ENCODE data around the gene CSF1.

DNA sequence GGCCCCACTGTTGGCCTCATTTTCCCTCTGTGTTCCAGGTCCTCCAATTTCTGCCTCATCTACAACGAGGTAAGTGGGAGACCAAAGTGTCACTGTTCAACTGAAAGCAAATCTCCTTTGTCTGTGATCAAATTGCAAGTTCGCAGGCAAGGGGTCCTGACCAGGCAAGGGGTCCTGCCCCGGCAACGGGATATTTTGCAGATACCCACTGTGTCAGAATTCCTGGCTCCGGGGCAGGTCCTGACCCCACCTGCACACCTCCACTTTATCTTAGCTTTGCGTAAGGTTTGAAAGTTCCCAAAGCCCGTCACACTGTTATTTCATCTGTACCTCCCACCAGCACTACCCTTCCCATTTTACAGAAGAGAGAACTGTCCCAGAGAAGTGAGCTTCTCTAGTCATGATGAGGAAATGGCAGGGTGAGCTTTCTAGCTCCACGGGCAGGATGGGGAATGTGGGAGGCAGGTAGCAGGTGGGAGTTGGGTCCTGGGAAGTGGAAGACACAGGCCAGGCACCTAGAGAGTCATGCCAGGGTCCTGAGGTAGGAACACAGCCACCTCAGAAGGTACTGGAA, 32.0 kb upstream of the CSF1 start:
- TF ChIP-seq, protein P1, sequence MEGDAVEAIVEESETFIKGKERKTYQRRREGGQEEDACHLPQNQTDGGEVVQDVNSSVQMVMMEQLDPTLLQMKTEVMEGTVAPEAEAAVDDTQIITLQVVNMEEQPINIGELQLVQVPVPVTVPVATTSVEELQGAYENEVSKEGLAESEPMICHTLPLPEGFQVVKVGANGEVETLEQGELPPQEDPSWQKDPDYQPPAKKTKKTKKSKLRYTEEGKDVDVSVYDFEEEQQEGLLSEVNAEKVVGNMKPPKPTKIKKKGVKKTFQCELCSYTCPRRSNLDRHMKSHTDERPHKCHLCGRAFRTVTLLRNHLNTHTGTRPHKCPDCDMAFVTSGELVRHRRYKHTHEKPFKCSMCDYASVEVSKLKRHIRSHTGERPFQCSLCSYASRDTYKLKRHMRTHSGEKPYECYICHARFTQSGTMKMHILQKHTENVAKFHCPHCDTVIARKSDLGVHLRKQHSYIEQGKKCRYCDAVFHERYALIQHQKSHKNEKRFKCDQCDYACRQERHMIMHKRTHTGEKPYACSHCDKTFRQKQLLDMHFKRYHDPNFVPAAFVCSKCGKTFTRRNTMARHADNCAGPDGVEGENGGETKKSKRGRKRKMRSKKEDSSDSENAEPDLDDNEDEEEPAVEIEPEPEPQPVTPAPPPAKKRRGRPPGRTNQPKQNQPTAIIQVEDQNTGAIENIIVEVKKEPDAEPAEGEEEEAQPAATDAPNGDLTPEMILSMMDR (IDR thresholded peaks at IDR 0.05): no peak
- TF ChIP-seq POLR2A (IDR thresholded peaks at IDR 0.05): no peak
- no peak for TF ChIP-seq POLR2AphosphoS5 (IDR thresholded peaks at IDR 0.05; ENCODE audit: insufficient read depth in 1 of 2, low read depth in 1 of 2)
